NCI-H446 treated with DMSO at 0.1 percent for 48 hours (cell line): ENCODE results near the gene RAB34.
"Not testable (repeated sequence)": the region's sequence is repeated elsewhere in the genome, so short reads cannot be mapped to it uniquely, and the experiment has no call there.

Source experiments
- DNase-seq: peaks from one replicate; lab custom pipeline; 2025; lab: John Stamatoyannopoulos, UW

Gene RAB34

GRCh38 chr17:28726627-28727491 lies 9.2 kb upstream of the RAB34 start:
- DNase-seq, result peak; percentile 86

- DNase-seq, result no peak
Measured at GRCh38 chr17:28726226-28726626, 8.6 kb upstream of the RAB34 start, which contains the start of gene TLCD1. Gene TLCD1, minus strand, starts transcription at chr17:28726233. Its CDS starts 136 bp downstream, at chr17:28726097.

DNA sequence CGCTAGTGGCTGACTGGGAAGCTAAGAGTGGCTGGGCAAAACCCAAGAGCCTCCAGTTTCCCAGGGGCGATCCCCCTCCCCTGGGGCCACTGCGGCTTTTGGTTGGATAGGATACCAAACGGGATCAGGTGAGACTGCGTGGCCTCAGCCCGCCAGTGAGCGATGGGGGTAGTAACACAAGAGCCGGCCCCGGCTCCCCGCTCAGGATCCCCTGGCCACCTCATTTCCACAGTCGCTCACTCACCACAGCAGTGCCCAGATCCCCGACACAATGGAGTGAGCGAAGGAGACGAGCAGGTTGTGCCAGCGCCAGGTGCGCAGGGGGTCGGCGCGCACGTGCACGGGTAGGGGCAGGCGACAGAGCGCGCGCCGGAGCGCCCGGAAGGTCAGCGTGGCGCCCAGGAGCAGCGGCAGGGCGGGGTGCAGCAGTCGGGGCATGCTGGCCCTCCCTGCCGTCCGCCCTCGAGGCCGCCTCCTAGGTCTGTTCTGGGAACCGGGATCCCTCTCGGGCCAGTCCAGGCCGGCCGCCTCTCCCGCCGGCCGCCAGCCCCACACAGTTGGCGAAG lies 8.1 kb upstream of the RAB34 start:
- peak; percentile 60 for DNase-seq

- no peak for DNase-seq
Measured at GRCh38 chr17:28725166-28725659, 7.5 kb upstream of the RAB34 start.

GRCh38 chr17:28724500-28725165 lies 7.0 kb upstream of the RAB34 start:
- no peak for DNase-seq

DNA sequence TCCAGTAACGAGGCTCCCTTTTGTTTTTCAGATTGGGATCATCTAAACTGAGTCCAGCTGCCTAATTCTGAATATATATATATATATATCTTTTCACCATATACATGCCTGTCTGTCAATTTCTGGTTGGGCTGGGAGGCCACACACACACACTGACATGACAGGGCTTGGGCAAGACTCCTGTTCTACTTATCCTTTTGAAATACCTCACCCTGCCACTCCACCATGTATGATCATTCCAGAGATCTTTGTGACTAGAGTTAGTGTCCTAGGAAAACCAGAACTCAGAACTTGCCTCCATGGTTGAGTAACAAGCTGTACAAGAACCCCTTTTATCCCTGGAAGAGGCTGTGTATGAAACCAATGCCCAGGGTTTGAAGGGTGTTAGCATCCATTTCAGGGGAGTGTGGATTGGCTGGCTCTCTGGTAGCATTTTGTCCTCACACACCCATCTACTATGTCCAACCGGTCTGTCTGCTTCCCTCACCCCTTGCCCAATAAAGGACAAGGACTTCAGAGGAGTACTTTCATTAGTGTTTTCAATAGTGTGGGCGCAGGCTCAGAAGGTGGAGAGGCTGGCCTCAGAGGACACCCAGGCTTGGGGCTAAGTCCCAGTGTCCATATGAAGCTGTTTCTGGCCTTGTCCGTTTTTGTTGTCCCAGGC lies 6.3 kb upstream of the RAB34 start:
- DNase-seq, result not testable (repeated sequence)

DNA sequence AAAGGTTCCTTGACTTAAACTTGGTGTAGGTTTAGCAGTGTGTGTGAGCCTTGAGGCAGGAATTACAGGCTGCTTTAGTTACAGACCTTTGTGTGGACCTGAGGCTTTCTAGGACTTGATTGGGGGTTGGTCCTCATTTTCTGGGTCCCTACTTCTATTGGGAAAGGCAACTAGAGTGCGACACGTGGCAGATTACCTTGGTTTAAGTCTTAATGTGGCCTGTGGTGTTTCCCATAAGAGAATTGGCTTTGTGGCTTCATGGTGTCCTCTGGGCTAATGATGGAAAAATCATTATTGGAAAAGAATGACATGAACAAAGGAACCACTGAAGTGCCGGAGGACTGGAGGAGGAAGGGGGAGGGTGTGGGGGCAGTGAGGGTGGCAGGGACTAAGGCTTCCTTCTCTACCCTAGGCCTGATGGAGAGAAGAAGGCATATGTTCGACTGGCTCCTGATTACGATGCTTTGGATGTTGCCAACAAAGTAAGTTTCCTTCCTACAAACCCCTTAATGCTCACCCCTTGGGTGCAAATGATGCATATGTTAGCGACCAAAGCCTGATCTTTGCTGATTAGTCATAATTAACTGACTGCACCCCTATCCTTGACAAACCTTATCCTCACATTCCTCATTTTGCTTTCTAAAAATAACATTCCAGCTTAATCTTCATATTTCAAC lies 5.6 kb upstream of the RAB34 start:
- no peak for DNase-seq

- DNase-seq, result no peak
Measured at GRCh38 chr17:28722417-28723158, 4.9 kb upstream of the RAB34 start.

GRCh38 chr17:28720997-28721329 lies 3.3 kb upstream of the RAB34 start:
- not testable (repeated sequence) for DNase-seq

DNA sequence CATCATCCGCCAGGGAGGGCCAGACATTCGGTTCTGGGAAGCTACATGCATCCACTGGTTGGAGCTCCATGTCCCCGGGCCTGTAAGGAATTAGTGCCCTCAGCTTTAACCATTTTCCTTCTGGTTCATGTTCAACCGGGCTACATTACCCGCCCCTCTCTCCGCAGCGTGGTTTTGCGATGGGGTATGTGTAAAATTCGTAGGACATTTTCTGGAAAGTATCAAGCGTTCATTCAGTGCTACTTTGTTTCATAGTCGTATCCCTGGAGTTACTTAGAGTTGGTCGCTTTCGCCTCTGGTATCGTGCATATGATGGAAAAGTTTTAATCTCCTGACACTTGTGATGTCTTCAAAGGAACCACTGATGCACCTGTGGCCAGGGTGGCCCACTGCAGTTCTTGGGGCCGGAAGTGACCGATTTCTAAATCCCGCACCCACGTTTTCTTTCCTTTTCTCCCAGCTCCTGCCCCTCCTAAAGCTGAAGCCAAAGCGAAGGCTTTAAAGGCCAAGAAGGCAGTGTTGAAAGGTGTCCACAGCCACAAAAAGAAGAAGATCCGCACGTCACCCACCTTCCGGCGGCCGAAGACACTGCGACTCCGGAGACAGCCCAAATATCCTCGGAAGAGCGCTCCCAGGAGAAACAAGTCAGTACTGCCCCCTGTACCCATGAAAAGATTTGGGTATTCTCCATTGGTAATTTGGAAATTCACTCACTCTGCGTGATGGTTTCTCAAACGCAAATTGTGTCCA lies 2.8 kb upstream of the RAB34 start:
- no peak for DNase-seq

- DNase-seq, result no peak
Measured at GRCh38 chr17:28719021-28719433, 1.4 kb upstream of the RAB34 start.

GRCh38 chr17:28718333-28719020 lies 809 bp upstream of the RAB34 start:
- no peak for DNase-seq

- no peak for DNase-seq
Measured at GRCh38 chr17:28716740-28717577, 709 bp downstream of the RAB34 start.

GRCh38 chr17:28715217-28715616 lies 2.5 kb downstream of the RAB34 start:
- no peak for DNase-seq

DNA sequence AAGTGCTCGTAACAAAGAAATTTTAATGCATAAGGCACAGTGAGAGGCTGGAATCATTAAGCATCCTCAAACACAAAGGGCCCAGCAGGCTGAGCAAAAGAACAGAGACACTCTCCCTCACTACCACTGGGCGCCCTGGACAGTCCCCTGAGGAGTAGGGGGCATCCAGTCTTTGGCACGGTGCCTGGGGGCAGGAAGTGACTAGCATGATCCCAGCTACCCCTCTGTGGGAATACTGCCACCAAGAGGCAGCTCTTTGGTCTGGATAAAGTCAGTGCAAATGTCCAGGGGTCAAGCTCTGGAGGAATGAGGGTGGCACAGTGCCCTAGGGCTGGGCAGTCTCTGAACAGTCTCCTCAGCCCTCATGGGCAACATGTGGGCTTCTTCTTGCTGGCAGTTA lies 3.4 kb downstream of the RAB34 start:
- DNase-seq, result no peak

DNA sequence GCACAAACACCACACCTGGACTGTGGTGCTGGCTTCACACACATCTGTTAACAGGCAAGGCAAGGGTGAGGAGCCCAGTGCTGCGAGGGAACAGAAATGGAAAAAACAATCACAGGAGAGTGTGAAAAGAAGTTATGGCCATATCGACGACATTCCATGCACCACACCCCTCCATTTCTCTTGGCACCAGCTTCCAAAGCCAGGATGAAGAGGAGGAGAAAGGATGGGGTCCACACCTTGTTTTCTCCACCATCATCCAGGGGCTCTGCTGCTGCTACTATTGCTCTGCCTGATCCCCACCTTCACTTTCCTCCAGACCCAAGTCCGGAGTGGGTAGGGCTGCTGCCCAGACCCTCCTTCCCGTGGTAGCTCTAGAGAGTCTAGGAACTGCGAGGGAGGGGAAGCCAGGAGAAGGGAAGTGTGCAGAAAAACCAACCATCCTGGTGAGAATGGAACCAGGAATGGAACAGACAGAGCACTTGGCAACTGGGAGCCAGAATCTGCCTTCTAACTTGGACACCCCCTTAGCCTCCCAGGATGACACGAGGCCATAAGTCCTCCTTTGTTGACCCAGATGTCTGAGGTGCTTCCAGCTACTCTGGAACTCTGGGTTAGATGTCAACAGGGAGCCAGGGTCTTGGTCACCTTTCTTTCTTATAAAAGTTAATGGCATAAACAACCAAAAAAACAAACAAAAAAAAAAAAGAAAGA lies 4.8 kb downstream of the RAB34 start:
- no peak for DNase-seq

GRCh38 chr17:28712032-28712704 lies 5.5 kb downstream of the RAB34 start:
- no peak for DNase-seq

DNA sequence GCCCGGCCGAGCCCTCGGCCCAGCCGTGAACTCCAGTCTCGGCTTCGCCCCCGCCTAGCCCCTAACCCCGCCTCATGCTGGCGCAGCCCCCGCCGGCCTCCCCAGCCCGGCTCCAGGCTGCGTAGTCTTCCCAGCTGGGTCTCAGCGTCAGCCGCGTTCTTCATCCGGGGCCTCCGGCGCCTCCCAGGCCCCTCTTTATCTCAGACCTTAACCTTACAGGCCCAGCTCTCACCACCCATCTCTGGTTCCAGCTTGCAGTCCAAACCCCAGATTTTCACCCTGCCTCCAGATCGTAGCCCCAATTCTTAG lies 6.0 kb downstream of the RAB34 start, which contains the start of gene PROCA1:
TSS of gene PROCA1 (minus strand) at position 166 of the 309 bp plus-strand sequence. CDS start 228 bp downstream, outside the sequence.
- DNase-seq, result no peak
